ENCODE data around the gene EFHC1. TPM values are rescaled to one million over a fixed set of nuclear protein-coding genes. Genes with fewer than 3 reads are reported as not detected.

The EFHC1 gene
- total RNA-seq, 6 donors from 2014 or later: 16.2 to 96.4 (median 21.6) TPM

DNA sequence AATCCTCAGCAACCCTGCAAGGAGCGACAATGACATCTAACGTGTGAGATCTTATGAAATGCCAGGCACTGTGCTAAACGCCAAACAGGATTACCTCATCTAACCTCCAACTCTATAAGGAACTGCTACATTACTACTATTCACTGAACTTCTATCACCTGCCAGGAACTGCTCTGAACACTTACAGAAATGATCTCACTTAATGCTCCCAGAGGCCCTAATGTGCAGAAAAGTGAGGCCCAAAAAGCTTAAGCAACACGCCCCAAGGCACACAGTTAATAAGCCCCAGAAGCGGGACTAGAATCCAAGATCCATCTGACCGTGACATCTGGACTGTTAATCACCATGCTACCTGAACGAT, 128.2 kb downstream of the EFHC1 start:
- Histone ChIP-seq H3K27ac (no peak overlapping the region), H3K27me3 (no peaks in the 10 kb centered on the region), H3K4me3 (no peak overlapping the region), H3K4me1 (peaks cover 49 to 81% (median 69%) of the 10 kb centered on the region in 4 donors), H3K36me3 (no peaks in the 10 kb centered on the region), H3K9me3 (no peaks in the 10 kb centered on the region)
- TF ChIP-seq POLR2A (IDR thresholded peaks at IDR 0.05) (no peak), POLR2AphosphoS5 (IDR thresholded peaks at IDR 0.05) (no peak), EP300 (IDR thresholded peaks at IDR 0.05) (no peak)
- TF ChIP-seq, protein P1, sequence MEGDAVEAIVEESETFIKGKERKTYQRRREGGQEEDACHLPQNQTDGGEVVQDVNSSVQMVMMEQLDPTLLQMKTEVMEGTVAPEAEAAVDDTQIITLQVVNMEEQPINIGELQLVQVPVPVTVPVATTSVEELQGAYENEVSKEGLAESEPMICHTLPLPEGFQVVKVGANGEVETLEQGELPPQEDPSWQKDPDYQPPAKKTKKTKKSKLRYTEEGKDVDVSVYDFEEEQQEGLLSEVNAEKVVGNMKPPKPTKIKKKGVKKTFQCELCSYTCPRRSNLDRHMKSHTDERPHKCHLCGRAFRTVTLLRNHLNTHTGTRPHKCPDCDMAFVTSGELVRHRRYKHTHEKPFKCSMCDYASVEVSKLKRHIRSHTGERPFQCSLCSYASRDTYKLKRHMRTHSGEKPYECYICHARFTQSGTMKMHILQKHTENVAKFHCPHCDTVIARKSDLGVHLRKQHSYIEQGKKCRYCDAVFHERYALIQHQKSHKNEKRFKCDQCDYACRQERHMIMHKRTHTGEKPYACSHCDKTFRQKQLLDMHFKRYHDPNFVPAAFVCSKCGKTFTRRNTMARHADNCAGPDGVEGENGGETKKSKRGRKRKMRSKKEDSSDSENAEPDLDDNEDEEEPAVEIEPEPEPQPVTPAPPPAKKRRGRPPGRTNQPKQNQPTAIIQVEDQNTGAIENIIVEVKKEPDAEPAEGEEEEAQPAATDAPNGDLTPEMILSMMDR (IDR thresholded peaks at IDR 0.05): no peak
- ATAC-seq (ENCODE audit: low FRiP score in 2 of 2) (no peak), DNase-seq (no peak)
- 86 to 87% methylated on average over 7 of the region's 7 CpGs for WGBS, 2 donors

DNA sequence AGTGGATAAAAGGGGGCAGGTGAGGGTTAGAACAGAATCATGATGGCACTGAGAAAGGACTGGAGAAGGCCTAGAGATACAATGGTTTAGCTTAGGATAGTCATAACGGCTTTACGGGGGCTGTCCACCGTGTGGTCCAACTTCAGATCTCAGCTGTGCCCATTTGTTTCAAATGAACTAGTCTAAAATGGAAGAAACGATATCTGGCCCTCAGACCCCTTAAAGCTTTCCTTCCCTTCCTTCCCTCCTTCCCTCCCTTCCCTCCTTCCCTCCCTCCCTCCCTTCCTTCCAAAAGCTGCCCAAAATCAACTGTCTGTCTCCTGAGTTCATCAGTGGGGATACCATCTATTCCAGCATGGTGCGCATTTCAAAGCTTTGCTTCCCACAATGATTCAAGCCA, 128.9 kb downstream of the EFHC1 start:
- H3K4me1 ChIP-seq: peaks cover 45 to 76% (median 63%) of the 10 kb centered on the region in 4 donors
- DNase-seq (no peak), ATAC-seq (ENCODE audit: low FRiP score in 2 of 2) (no peak)
- no peaks in the 10 kb centered on the region for H3K36me3 ChIP-seq
- H3K27me3 ChIP-seq: no peaks in the 10 kb centered on the region
- WGBS, 2 donors: 95 to 98% methylated on average over 5 of the region's 5 CpGs
- no peaks in the 10 kb centered on the region for H3K9me3 ChIP-seq
- H3K27ac ChIP-seq: no peak overlapping the region
- H3K4me3 ChIP-seq: no peak overlapping the region
- TF ChIP-seq POLR2AphosphoS5 (IDR thresholded peaks at IDR 0.05): no peak
- TF ChIP-seq EP300 (IDR thresholded peaks at IDR 0.05): no peak
- no peak for TF ChIP-seq POLR2A (IDR thresholded peaks at IDR 0.05)
- TF ChIP-seq, protein P1 (IDR thresholded peaks at IDR 0.05): no peak

DNA sequence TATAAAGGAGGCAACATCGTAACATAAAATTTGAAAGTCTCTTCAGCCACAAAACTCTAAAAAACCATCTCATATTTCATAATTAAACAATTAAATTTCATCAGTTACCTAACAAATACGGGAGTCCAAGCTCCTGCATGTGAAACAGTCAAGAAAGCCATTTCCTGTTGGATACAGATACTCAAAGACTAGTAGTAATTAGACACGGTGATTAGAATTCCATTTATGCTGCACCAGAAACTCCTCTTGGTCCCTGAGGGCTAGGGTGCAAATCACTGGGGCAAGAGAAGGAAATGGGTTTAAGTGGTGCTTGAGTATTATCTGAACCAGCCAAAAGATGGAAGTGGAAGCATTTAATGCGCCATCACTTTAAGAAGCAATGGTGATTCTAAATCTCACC, 129.3 kb downstream of the EFHC1 start:
- H3K4me1 ChIP-seq: peaks cover 40 to 73% (median 61%) of the 10 kb centered on the region in 4 donors
- H3K27me3 ChIP-seq: no peaks in the 10 kb centered on the region
- DNase-seq (no peak), ATAC-seq (ENCODE audit: low FRiP score in 2 of 2) (no peak)
- H3K27ac ChIP-seq: no peak overlapping the region
- TF ChIP-seq POLR2A (IDR thresholded peaks at IDR 0.05) (no peak), POLR2AphosphoS5 (IDR thresholded peaks at IDR 0.05) (no peak), EP300 (IDR thresholded peaks at IDR 0.05) (no peak)
- TF ChIP-seq, protein P1 (IDR thresholded peaks at IDR 0.05): no peak
- H3K4me3 ChIP-seq: no peak overlapping the region
- no peaks in the 10 kb centered on the region for H3K36me3 ChIP-seq
- H3K9me3 ChIP-seq: no peaks in the 10 kb centered on the region
- 66 to 87% methylated on average over 4 of the region's 4 CpGs for WGBS, 2 donors

DNA sequence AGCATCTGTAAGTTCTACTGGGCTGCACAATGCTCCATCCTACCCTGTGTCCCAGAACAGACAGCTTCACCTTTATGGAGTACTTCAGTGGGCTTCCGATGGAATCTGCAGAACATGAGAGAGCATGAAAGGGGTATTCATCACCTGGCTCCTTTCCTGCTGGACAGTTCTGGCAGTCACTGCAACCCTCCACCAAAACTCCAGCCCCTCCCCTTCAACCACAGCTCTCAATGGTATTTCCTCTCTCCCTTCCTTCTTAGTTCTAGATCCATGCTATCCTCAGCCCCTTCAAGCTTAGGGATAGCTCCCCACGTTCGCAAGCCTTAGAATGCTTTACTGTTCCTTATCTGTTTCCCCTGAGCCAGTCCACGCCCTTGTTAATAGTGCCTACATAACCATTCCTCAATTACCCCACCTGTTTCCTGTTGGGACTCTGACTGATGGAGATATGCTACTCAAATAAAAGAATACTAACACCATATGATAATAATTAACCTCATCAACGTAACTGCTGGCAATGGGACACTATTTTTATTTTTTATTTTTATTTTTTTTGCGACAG, 130.0 kb downstream of the EFHC1 start:
- H3K9me3 ChIP-seq: no peaks in the 10 kb centered on the region
- ATAC-seq (ENCODE audit: low FRiP score in 2 of 2) (no peak), DNase-seq (no peak)
- H3K4me3 ChIP-seq: no peak overlapping the region
- no peak overlapping the region for H3K27ac ChIP-seq
- no peaks in the 10 kb centered on the region for H3K27me3 ChIP-seq
- 42 to 43% methylated on average over 6 of the region's 6 CpGs for WGBS, 2 donors
- no peaks in the 10 kb centered on the region for H3K36me3 ChIP-seq
- peaks cover 36 to 66% (median 58%) of the 10 kb centered on the region in 4 donors for H3K4me1 ChIP-seq
- TF ChIP-seq, protein P1 (IDR thresholded peaks at IDR 0.05): no peak

DNA sequence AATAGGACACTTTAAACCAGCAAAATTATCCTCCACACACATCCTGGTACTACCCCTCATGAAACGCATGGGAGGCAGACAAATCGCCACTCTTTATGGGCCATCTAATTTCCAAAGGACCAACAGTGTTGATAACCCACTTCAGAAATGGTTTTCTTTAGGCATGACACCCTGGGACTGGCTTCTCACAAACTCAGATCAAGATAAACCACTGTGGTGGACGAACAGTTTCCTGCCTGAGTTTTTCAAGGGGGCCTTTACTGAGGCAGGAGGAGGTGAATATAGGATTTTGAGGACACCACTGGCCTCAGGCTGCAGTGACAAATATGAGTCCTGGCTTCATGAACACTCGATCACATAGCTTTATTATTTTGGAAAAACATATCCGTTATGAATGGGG, 130.7 kb downstream of the EFHC1 start:
- Histone ChIP-seq H3K36me3 (no peaks in the 10 kb centered on the region), H3K27me3 (no peaks in the 10 kb centered on the region), H3K4me1 (peaks cover 28 to 60% (median 52%) of the 10 kb centered on the region in 4 donors), H3K4me3 (no peak overlapping the region), H3K9me3 (no peaks in the 10 kb centered on the region), H3K27ac (peak overlapping the region in 2 of 4 donors; percentile 53 to 61)
- no peak for DNase-seq
- no peak for ATAC-seq (ENCODE audit: low FRiP score in 2 of 2)
- 60 to 70% methylated on average over 5 of the region's 5 CpGs for WGBS, 2 donors
- TF ChIP-seq, protein P1 (IDR thresholded peaks at IDR 0.05): no peak
- no peak for TF ChIP-seq POLR2AphosphoS5 (IDR thresholded peaks at IDR 0.05)
- TF ChIP-seq EP300 (IDR thresholded peaks at IDR 0.05): no peak
- no peak for TF ChIP-seq POLR2A (IDR thresholded peaks at IDR 0.05)
